Ishikawa (cell line): ENCODE results near the gene IQGAP1.

Experiments
- CEBPB ChIP-seq: IDR thresholded peaks from 2 replicates; pipeline ENCODE4 v1.6.1; 2012
- CREB1 ChIP-seq: IDR thresholded peaks from 2 replicates; pipeline ENCODE4 v1.6.1; 2012; ENCODE audit warnings: low read depth
- EGR1 ChIP-seq: IDR thresholded peaks from 2 replicates; pipeline ENCODE4 v1.6.1; 2012
- EP300 ChIP-seq: IDR thresholded peaks from 2 replicates; pipeline ENCODE4 v1.6.1; 2012; ENCODE audit warnings: borderline replicate concordance
- FOXM1 ChIP-seq: IDR thresholded peaks from 2 replicates; pipeline ENCODE4 v1.6.1; 2012; ENCODE audit warnings: low read depth, borderline replicate concordance
- NFIC ChIP-seq: IDR thresholded peaks from 2 replicates; pipeline ENCODE4 v1.6.1; 2012
- RAD21 ChIP-seq: IDR thresholded peaks from 2 replicates; pipeline ENCODE4 v1.6.1; 2012; ENCODE audit warnings: low read depth
- TAF1 ChIP-seq: IDR thresholded peaks from 2 replicates; pipeline ENCODE4 v1.6.1; 2012; ENCODE audit warnings: low read depth, mild to moderate bottlenecking
- TEAD4 ChIP-seq: IDR thresholded peaks from 2 replicates; pipeline ENCODE4 v1.6.1; 2012
- YY1 ChIP-seq: IDR thresholded peaks from 2 replicates; pipeline ENCODE4 v1.6.1; 2012; ENCODE audit warnings: low read depth
- TF ChIP-seq, protein P1 (sequence below): IDR thresholded peaks from 2 replicates; pipeline ENCODE4 v1.6.1; 2012; ENCODE audit warnings: low read depth, mild to moderate bottlenecking
- TF ChIP-seq, protein P2 (sequence below): IDR thresholded peaks from 2 replicates; pipeline ENCODE4 v1.6.1; 2012

DNA sequence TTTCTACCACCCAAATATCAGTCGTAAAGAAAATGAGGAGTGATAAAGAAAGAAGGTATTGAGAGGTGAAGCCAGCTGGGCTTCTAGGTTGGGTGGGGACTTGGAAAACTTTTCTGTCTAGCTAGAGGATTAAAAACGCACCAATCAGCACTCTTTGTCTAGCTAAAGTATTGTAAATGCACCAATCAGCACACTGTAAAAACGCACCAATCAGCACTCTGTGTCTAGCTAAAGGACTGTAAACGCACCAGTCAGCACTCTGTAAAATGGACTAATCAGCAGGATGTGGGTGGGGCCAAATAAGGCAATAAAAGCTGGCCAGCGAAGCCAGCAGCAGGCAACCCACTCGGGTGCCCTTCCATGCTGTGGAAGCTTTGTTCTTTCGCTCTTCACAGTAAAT, 13.0 kb upstream of the IQGAP1 start:
- TF ChIP-seq TAF1 (no peak), EP300 (no peak), RAD21 (no peak), YY1 (no peak), EGR1 (no peak), TEAD4 (no peak), FOXM1 (no peak), NFIC (no peak), CEBPB (no peak), CREB1 (no peak)
- TF ChIP-seq, protein P1, sequence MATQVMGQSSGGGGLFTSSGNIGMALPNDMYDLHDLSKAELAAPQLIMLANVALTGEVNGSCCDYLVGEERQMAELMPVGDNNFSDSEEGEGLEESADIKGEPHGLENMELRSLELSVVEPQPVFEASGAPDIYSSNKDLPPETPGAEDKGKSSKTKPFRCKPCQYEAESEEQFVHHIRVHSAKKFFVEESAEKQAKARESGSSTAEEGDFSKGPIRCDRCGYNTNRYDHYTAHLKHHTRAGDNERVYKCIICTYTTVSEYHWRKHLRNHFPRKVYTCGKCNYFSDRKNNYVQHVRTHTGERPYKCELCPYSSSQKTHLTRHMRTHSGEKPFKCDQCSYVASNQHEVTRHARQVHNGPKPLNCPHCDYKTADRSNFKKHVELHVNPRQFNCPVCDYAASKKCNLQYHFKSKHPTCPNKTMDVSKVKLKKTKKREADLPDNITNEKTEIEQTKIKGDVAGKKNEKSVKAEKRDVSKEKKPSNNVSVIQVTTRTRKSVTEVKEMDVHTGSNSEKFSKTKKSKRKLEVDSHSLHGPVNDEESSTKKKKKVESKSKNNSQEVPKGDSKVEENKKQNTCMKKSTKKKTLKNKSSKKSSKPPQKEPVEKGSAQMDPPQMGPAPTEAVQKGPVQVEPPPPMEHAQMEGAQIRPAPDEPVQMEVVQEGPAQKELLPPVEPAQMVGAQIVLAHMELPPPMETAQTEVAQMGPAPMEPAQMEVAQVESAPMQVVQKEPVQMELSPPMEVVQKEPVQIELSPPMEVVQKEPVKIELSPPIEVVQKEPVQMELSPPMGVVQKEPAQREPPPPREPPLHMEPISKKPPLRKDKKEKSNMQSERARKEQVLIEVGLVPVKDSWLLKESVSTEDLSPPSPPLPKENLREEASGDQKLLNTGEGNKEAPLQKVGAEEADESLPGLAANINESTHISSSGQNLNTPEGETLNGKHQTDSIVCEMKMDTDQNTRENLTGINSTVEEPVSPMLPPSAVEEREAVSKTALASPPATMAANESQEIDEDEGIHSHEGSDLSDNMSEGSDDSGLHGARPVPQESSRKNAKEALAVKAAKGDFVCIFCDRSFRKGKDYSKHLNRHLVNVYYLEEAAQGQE, result no peak
- TF ChIP-seq, protein P2, sequence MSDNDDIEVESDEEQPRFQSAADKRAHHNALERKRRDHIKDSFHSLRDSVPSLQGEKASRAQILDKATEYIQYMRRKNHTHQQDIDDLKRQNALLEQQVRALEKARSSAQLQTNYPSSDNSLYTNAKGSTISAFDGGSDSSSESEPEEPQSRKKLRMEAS, result no peak
